T47D (cell line): ENCODE measurements around the gene CDKN2AIPNL.
"Not testable (repeated sequence)": the region's sequence is repeated elsewhere in the genome, so short reads cannot be mapped to it uniquely, and the experiment has no call there.

ENCODE experiments used
- DNase-seq, 2 experiments: peaks; one replicate each; pipeline versions ENCODE4 v3.0.0 to v3.0.0-alpha.2; 2011 to 2012; ENCODE audit warnings: low read depth in 1 of 2, low spot score in 1 of 2
- JUND ChIP-seq: IDR thresholded peaks from 2 replicates; pipeline ENCODE4 v1.6.1; 2012; ENCODE audit warnings: low read depth
- in situ Hi-C: cut with HindIII; loops from 2 replicates; pipeline ENCODE4 v1.10.0; 2016; ENCODE audit warnings: low sequenced_read_pairs, low pct_unique_long_range_greater_than_20kb

Gene CDKN2AIPNL

GRCh38 chr5:134411228-134411545 is 494 bp downstream of the CDKN2AIPNL start:
- no peak for DNase-seq
- TF ChIP-seq JUND = no peak
- in situ Hi-C loops = no loop called here

- no peak for DNase-seq
- TF ChIP-seq JUND = no peak
- in situ Hi-C loops = no loop called here
These were observed 859 bp downstream of the CDKN2AIPNL start for GRCh38 chr5:134410822-134411221.

- no peak for TF ChIP-seq JUND
- DNase-seq = peak in 1 of 2 experiments; percentile 47
- in situ Hi-C loops = no loop called here
These were observed 2.4 kb downstream of the CDKN2AIPNL start for GRCh38 chr5:134409321-134409720.

DNA sequence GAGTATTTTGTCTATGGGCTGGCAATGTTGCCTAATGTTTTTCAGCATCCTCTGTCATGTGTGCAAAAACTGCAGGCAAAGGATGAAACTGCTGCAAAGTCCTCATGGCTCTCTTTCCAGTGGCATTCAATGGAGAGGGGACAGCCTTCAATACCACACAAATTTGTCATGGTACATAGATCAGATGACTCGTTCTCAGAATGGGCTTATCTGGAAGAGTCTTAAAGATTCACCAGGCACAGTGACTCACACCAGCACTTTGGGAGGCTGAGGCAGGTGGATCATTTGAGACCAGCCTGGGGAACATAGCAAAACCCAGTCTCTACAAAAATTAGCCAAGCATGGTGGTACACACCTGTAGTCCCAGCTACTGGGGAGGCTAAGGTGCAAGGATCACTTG is 5.3 kb downstream of the CDKN2AIPNL start:
- in situ Hi-C loops = no loop called here
- no peak for TF ChIP-seq JUND
- DNase-seq = no peak

GRCh38 chr5:134403951-134404350 is 7.7 kb downstream of the CDKN2AIPNL start:
- DNase-seq = no peak
- in situ Hi-C loops = no loop called here
- TF ChIP-seq JUND = no peak

GRCh38 chr5:134398609-134399155 is 13.0 kb downstream of the CDKN2AIPNL start:
- in situ Hi-C loops = no loop called here
- no peak for TF ChIP-seq JUND

DNA sequence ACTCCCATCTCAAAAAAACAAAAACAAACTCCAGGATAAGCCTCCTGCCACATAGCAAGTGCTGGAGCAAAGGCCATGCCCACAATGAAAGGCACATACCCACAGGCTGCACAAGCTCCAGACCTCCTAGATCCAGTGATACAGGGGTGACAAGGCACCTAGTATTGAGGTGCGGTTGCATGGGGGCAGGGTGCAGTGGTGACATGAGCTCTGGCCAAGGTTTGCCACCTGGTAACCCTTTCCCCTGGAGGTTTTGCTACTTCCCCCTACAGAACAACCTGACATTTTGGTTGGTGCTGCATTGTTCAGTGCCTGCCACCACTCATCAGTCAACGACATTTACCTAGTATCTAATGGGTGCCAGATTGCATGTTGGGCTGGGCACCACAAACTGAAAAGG is 14.5 kb downstream of the CDKN2AIPNL start:
- in situ Hi-C loops = no loop called here

More at GRCh38 chr5:134398609-134399155, 13.0 kb downstream of the CDKN2AIPNL start:
- DNase-seq = no peak

GRCh38 chr5:134396274-134396673 is 15.4 kb downstream of the CDKN2AIPNL start:
- TF ChIP-seq JUND = no peak
- no peak for DNase-seq
- in situ Hi-C loops = no loop called here

More for the DNA sequence above, 14.5 kb downstream of the CDKN2AIPNL start:
- no peak for DNase-seq
- no peak for TF ChIP-seq JUND

GRCh38 chr5:134394932-134395331 is 16.7 kb downstream of the CDKN2AIPNL start:
- no peak for TF ChIP-seq JUND
- DNase-seq = no peak
- in situ Hi-C loops = no loop called here

- TF ChIP-seq JUND = no peak
- in situ Hi-C loops = no loop called here
- DNase-seq = no peak
These were observed 19.4 kb downstream of the CDKN2AIPNL start for GRCh38 chr5:134392301-134392700.

- no peak for TF ChIP-seq JUND
- in situ Hi-C loops = no loop called here
- no peak for DNase-seq
These were observed 24.2 kb downstream of the CDKN2AIPNL start for GRCh38 chr5:134387443-134387842.

DNA sequence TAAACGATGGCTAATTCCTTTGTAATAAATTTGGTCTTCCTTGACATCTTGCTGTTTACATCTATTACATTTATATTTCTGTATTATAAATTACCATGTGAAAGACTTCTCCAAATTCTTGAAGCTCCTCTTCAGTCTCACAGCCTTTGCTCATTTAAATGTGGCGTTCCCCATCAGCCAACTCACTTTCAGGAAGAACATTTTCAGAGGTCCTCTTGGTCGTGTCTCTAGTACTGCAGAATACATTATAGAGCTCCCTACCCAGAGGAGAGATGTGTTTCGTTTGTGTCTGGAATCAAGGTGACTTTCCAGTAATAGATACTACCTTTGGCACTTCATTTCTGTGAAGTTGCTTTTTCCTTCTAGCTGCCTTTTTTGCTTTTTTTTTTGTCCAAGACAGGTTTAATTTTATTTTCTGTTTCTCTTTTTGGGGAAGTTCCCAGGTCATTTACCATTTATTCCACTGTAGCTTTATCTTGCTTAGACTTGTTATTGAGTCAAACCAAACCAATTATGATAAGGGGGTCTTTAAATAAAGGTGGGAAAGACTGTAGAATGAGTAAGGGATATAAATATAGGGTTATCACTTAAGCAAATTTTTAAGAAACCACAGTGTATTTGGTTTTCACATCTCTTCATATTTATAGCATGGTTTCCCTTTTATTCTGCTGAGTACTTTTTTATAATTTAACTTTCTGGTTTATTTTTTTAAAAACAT is 27.5 kb downstream of the CDKN2AIPNL start:
- DNase-seq = no peak
- in situ Hi-C loops = no loop called here
- no peak for TF ChIP-seq JUND

- DNase-seq, in situ Hi-C loops: not testable (repeated sequence)
These were observed 29.5 kb downstream of the CDKN2AIPNL start for GRCh38 chr5:134382204-134382603.

DNA sequence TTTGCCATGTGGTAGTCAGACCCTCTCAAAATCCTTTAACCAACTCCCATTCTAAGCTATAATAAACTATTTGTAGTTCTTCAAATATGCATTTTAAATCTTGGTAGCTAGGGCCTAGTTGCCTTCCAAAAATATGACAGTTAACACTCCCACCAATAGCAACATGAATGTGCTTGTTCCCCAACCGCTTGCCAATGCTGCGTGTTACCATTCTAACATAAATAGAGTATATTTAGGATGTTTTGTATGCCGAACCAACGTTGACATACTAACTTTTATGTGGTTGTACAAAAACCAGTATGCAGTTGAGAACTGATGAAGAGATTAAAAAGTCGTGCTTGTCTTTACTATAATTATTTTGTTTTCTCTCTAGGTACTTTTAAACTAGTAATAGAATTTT is 31.3 kb downstream of the CDKN2AIPNL start:
- no peak for DNase-seq
- in situ Hi-C loops = no loop called here
- no peak for TF ChIP-seq JUND
